HG02973 (cell line): ENCODE data around the gene NRXN3.

Experiments used
- ATAC-seq: cut with Tn5 transposase; IDR thresholded peaks from one replicate; pipeline ENCODE4 v1.9.1; 2021; ENCODE audit warnings: moderate library complexity; ENCODE audit not compliant: unreplicated experiment

The NRXN3 gene

GRCh38 chr14:79583738-79584408, 1413.7 kb downstream of the NRXN3 start:
- no peak for ATAC-seq

GRCh38 chr14:79584679-79585078, 1414.5 kb downstream of the NRXN3 start:
- no peak for ATAC-seq

DNA sequence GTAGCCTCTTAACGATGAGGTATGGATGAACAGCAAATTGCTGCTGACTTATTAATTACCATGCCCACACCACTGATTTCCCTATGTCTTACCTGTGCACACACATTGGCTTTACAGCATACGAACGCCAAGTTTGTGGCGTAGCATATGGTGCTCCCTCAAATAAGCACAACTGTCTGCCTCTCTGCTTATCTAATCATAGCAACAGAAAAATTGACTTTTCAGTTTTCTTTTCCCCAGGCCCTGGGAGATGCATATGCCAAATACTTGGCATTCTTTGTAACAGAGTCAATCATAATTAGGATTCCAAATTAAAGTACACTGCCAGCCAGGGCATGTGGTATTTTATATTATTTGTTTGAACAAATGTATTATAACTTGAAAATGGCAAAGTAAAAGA, 1415.7 kb downstream of the NRXN3 start:
- no peak for ATAC-seq

GRCh38 chr14:79586416-79586815, 1416.2 kb downstream of the NRXN3 start:
- no peak for ATAC-seq

GRCh38 chr14:79586989-79587598, 1416.9 kb downstream of the NRXN3 start:
- ATAC-seq, result no peak

DNA sequence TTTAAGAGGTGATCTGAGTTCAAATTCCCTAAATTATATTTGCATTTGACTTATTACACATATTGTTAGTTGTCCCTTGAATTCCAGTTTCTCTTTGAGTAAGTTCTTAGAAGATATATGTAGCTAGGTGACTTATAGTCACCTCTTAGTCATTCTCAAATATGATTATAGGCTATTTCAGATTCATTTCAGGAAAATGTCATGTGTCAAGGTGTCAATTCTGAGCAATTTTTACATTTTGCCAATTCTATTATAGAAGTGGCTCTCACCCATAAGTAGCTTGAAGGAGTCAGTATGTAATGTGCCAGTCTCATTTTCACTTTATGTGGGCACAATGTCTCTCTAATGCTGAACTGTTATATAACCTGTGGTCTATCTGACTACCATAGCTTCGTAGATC, 1417.7 kb downstream of the NRXN3 start:
- no peak for ATAC-seq

- no peak for ATAC-seq
These were observed 1418.2 kb downstream of the NRXN3 start for GRCh38 chr14:79588398-79588797.

- no peak for ATAC-seq
These were observed 1426.4 kb downstream of the NRXN3 start for GRCh38 chr14:79596551-79596950.

GRCh38 chr14:79597566-79597965, 1427.4 kb downstream of the NRXN3 start:
- no peak for ATAC-seq

GRCh38 chr14:79598339-79598738, 1428.2 kb downstream of the NRXN3 start:
- ATAC-seq, result no peak

DNA sequence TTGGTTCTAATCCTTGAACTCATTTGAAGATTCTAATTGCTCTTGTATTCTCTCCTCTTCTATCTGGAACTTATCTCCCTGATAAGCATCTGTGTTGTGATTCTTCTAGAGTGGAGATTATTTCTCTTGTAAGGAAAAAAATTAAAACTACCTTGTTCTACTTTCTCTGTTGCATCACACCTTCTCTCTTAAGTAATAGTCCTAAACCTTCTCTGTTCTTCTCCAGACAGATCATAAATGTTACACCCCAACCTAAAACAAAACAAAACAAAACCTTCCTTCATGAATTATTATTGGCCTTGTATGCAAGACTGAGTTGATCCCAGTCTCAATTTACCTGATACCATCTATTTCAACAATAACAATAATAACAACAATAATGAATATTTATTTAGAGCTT, 1429.1 kb downstream of the NRXN3 start:
- ATAC-seq, result no peak

GRCh38 chr14:79600406-79600805, 1430.2 kb downstream of the NRXN3 start:
- ATAC-seq, result no peak

- no peak for ATAC-seq
These were observed 1431.4 kb downstream of the NRXN3 start for GRCh38 chr14:79601579-79601978.

DNA sequence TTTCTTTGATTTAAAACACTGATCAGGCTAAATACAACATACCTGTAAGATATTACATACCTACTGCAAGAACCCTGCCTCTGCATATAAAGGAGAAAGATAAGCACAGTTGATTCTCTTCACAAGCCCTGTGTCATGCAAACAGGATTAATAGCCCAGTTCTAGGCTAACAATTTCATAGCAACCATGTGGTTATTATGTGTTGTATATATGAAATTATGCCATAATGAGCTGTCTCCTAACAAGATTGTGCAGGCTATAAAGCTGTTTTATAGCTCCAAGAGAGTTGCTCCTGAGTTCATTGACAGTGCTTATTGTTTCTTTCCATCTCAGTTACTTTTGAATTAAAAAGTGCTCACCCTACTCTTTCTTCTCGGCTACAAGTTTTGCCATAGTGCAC, 1431.9 kb downstream of the NRXN3 start:
- ATAC-seq, result no peak

- no peak for ATAC-seq
These were observed 1432.6 kb downstream of the NRXN3 start for GRCh38 chr14:79602742-79603141.

GRCh38 chr14:79605849-79606248, 1435.7 kb downstream of the NRXN3 start:
- ATAC-seq, result no peak

- no peak for ATAC-seq
These were observed 1438.3 kb downstream of the NRXN3 start for GRCh38 chr14:79608446-79608845.

GRCh38 chr14:79613625-79614024, 1443.5 kb downstream of the NRXN3 start:
- no peak for ATAC-seq

GRCh38 chr14:79614448-79614847, 1444.3 kb downstream of the NRXN3 start:
- no peak for ATAC-seq

DNA sequence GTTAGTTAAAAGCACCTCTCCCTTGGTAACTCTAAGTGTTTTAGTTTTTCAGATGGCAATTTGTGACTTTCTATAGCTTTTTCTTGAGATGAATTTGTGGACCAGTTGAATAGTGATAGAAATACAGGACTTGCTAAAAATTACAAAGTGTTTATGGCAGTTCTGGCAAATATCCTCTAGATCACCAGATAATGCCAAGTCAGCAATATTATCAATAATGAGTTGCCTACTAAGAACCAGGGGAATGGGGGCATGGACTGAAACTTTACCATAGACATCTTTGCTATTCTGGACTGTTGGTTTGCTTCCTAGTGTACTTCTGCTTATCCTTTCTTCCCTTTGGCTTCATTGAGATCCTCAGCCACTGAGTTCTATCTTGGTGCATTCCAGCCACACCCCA, 1456.9 kb downstream of the NRXN3 start:
- no peak for ATAC-seq

DNA sequence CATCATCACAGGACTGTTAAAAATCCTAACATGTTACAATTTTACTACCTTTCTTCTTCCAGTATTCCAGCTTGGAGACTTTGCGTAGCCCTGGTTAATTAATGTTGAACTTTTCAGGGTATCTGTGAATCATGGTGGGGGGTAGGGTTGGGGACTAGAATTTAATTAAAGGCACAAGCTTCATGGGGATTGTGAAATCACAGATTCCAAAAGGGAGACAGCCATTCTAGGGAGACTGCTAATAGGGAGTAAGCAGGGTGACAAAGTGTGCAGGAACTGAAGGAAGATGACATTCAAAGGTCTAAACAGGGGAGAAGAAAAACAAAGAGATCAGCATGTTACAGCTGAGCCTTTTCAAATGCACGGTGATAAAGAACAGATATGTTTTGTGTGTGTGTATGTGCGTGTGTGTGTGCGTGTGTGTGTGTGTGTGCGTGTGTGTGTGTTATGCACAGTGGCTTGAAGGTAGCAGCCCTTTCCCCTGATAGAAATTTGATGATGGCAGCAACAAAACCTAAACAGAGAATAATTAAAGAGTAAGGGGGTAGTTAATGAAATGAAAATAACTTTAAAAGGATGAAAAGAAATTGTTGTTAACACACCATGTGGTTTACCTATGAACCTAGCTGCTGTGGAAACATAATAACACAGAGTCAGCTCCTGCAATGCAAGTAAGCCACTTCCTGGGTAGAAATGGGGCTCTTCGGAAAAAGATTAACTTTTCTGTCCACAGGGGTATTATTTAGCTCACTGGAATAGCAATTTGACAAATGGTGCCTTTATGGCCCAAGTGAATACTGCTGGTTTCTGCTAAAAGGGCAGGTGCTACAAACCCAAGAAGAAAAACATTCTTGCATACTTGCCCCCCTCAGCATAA, 1459.5 kb downstream of the NRXN3 start:
- no peak for ATAC-seq
